Gastroesophageal sphincter (tissue), 3 donors: ENCODE measurements around the gene FKBP14.

Source experiments
- EP300 ChIP-seq: sonication (generic); formaldehyde crosslinking; IDR thresholded peaks from one replicate; pipeline ENCODE4 v1.6.1; 2017; ENCODE audit warnings: antibody characterized with exemption, mild to moderate bottlenecking
- POLR2A ChIP-seq, 2 donors: fragments of 450-650 bp; IDR thresholded peaks; one replicate each; pipeline ENCODE4 v1.6.1; 2017; ENCODE audit warnings: antibody characterized with exemption in 2 of 2, mild to moderate bottlenecking in 2 of 2, moderate library complexity in 1 of 2
- POLR2AphosphoS5 ChIP-seq: sonication (generic); formaldehyde crosslinking; IDR thresholded peaks from one replicate; pipeline ENCODE4 v1.6.1; 2017; ENCODE audit warnings: antibody characterized with exemption
- TF ChIP-seq, protein P1 (sequence below), 4 experiments: fragments of 200-600 bp in 2 of 4; fragments of 450-650 bp in 2 of 4; sonication (generic) in 1 of 4; IDR thresholded peaks; one replicate each; pipeline ENCODE4 v1.5.1; 2017 to 2019; ENCODE audit warnings: antibody characterized with exemption in 4 of 4, mild to moderate bottlenecking in 2 of 4, moderate library complexity in 2 of 4

- TF ChIP-seq POLR2A (IDR thresholded peaks at IDR 0.05) (no peak), EP300 (no peak), POLR2AphosphoS5 (no peak)
- TF ChIP-seq, protein P1, sequence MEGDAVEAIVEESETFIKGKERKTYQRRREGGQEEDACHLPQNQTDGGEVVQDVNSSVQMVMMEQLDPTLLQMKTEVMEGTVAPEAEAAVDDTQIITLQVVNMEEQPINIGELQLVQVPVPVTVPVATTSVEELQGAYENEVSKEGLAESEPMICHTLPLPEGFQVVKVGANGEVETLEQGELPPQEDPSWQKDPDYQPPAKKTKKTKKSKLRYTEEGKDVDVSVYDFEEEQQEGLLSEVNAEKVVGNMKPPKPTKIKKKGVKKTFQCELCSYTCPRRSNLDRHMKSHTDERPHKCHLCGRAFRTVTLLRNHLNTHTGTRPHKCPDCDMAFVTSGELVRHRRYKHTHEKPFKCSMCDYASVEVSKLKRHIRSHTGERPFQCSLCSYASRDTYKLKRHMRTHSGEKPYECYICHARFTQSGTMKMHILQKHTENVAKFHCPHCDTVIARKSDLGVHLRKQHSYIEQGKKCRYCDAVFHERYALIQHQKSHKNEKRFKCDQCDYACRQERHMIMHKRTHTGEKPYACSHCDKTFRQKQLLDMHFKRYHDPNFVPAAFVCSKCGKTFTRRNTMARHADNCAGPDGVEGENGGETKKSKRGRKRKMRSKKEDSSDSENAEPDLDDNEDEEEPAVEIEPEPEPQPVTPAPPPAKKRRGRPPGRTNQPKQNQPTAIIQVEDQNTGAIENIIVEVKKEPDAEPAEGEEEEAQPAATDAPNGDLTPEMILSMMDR (IDR thresholded peaks at IDR 0.05), result no peak
Measured at GRCh38 chr7:29996321-29996720, 30.2 kb downstream of the FKBP14 start.
